ENCODE data around the gene MFRP. TPM values are rescaled to one million over a fixed set of nuclear protein-coding genes. Genes with fewer than 3 reads are reported as not detected.

Gene MFRP
- total and polyA plus RNA-seq, 10 of the 15 experiments (the other 5 are each of a cell fraction or from before 2014, with no cell fraction given), result not detected

DNA sequence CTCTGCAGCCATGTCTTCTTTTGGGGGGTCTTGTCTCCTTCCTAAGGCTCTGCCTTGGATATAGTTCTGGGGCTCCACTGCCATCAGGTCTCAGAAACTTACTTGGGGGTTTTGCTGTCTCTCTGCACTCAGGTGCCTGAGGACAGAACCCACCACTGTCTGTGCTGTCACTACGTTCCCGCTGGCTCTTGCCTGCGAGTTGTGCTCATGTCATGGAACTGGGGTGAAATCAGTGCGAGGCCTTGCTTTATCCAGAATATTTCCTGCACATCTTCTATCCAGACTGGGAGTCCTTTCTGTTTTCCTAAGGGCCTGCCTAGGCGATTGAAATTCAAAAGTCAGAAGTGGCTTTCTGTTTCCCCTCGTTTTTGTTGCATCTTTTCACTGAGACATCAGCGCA, 41.6 kb upstream of the MFRP start (continued):
- no peak for TF ChIP-seq IRF3 (IDR thresholded peaks at IDR 0.05)
- no peak for TF ChIP-seq RELB (IDR thresholded peaks at IDR 0.05; ENCODE audit: low read depth)
- TF ChIP-seq MAX (IDR thresholded peaks at IDR 0.05; ENCODE audit: low read depth, low read length), result no peak
- TF ChIP-seq ZNF687 (IDR thresholded peaks at IDR 0.05), result no peak
- TF ChIP-seq ZZZ3 (IDR thresholded peaks at IDR 0.05; ENCODE audit: control insufficient read depth, insufficient read length, low read depth), result no peak
- TF ChIP-seq EZH2 (IDR thresholded peaks at IDR 0.05; ENCODE audit: borderline replicate concordance, control insufficient read depth, low read depth, low read length), result no peak
- no peak for TF ChIP-seq SMAD5 (IDR thresholded peaks at IDR 0.05; ENCODE audit: low read depth)
- TF ChIP-seq TCF7 (IDR thresholded peaks at IDR 0.05; ENCODE audit: borderline replicate concordance), result no peak
- no peak for TF ChIP-seq STAT1 (conservative IDR thresholded peaks at IDR 0.05)
- TF ChIP-seq SKIL (IDR thresholded peaks at IDR 0.05; ENCODE audit: low read depth, poor library complexity, severe bottlenecking), result no peak
- no peak for TF ChIP-seq MYB (IDR thresholded peaks at IDR 0.05; ENCODE audit: borderline replicate concordance, low read depth, low read length)
